GM11168 (cell line): ENCODE results near the gene SIGLEC12.
"Not testable (repeated sequence)": the region's sequence is repeated elsewhere in the genome, so short reads cannot be mapped to it uniquely, and the experiment has no call there.

Experiments used
- in situ Hi-C: fragments of 300-500 bp; cut with MboI; formaldehyde crosslinking; loops from one replicate; pipeline ENCODE4 v1.12.0; 2022; ENCODE audit warnings: low sequenced_read_pairs; ENCODE audit not compliant: unreplicated experiment

The SIGLEC12 gene

GRCh38 chr19:51488491-51488890 is 13.1 kb downstream of the SIGLEC12 start:
- in situ Hi-C loops: no loop called here

GRCh38 chr19:51485960-51486660 is 15.5 kb downstream of the SIGLEC12 start:
- in situ Hi-C loops: no loop called here

- in situ Hi-C loops: no loop called here
These were observed 21.0 kb downstream of the SIGLEC12 start for GRCh38 chr19:51480590-51480989.

GRCh38 chr19:51479531-51480331 is 21.9 kb downstream of the SIGLEC12 start:
- in situ Hi-C loops: no loop called here

GRCh38 chr19:51478381-51479234 is 23.0 kb downstream of the SIGLEC12 start, which contains the start of gene CEACAM18:
CEACAM18 (plus strand) TSS chr19:51478539.
- in situ Hi-C loops: no loop called here

- in situ Hi-C loops: no loop called here
These were observed 24.3 kb downstream of the SIGLEC12 start for GRCh38 chr19:51477344-51477743.

- in situ Hi-C loops: no loop called here
These were observed 25.4 kb downstream of the SIGLEC12 start for GRCh38 chr19:51476164-51476563.

- in situ Hi-C loops: loop anchor here (5.0 kb wide), 1 partner anchor 179 kb away; no protein-coding TSS in a partner anchor
These were observed 28.4 kb downstream of the SIGLEC12 start for GRCh38 chr19:51473009-51473707.

- in situ Hi-C loops: loop anchor here (5.0 kb wide), 1 partner anchor 180 kb away; no protein-coding TSS in a partner anchor
These were observed 29.0 kb downstream of the SIGLEC12 start for GRCh38 chr19:51472607-51473006.

- in situ Hi-C loops: loop anchor here (5.0 kb wide), 1 partner anchor 181 kb away; no protein-coding TSS in a partner anchor
These were observed 30.1 kb downstream of the SIGLEC12 start for GRCh38 chr19:51471527-51471926.

- in situ Hi-C loops: loop anchor here (5.0 kb wide), 1 partner anchor 181 kb away; no protein-coding TSS in a partner anchor
These were observed 30.6 kb downstream of the SIGLEC12 start for GRCh38 chr19:51470966-51471365.

- in situ Hi-C loops: loop anchor here (5.0 kb wide), 1 partner anchor 183 kb away; no protein-coding TSS in a partner anchor
These were observed 32.0 kb downstream of the SIGLEC12 start for GRCh38 chr19:51469629-51470028.

- in situ Hi-C loops: no loop called here
These were observed 32.4 kb downstream of the SIGLEC12 start for GRCh38 chr19:51469162-51469561.

GRCh38 chr19:51468545-51468920 is 33.1 kb downstream of the SIGLEC12 start:
- in situ Hi-C loops: no loop called here

- in situ Hi-C loops: no loop called here
These were observed 33.6 kb downstream of the SIGLEC12 start for GRCh38 chr19:51467864-51468544.

- in situ Hi-C loops: no loop called here
These were observed 34.9 kb downstream of the SIGLEC12 start for GRCh38 chr19:51466723-51467122.

- in situ Hi-C loops: not testable (repeated sequence)
These were observed 37.5 kb downstream of the SIGLEC12 start for GRCh38 chr19:51463976-51464581.

GRCh38 chr19:51462681-51463080 is 38.9 kb downstream of the SIGLEC12 start:
- in situ Hi-C loops: no loop called here

- in situ Hi-C loops: no loop called here
These were observed 39.3 kb downstream of the SIGLEC12 start for GRCh38 chr19:51462276-51462675.
